ENCODE measurements around the gene GPR107. TPM values are rescaled to one million over a fixed set of nuclear protein-coding genes. Genes with fewer than 3 reads are reported as not detected.

The GPR107 gene
- polyA plus RNA-seq, 3 donors, result 6.0 to 22.6 (median 6.0) TPM

DNA sequence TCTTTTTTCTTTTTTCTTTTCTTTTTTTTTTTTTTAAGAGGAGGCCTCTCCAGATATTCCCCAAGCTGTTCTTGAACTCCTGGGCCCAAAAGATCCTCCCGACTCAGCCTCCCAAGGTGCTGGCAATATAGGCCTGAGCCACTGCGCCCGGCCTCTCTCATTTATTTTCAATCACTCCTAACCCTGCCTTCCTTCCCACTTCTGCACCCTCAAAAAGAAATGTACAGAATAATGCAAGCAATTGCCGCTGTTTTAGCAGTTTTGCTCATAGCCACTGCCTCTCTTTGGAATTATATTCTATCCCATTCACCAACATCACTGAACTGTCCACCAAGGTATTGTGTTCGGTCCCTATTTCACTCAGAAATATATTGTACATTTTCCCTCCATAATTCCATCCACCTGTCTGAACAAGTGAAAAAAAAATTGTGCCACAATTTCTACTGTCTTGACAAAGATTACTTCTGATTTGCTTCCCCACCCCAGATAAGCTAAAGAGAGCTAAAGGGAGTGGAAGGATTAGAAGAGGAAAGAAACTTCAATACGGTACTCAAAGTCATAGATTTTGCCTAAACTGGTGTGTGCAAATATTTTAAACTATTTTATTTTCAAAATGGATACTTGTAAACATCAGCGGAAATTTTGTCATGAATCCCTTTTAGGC, 12.6 kb upstream of the GPR107 start:
- H3K4me3 Mint-ChIP-seq, result peak overlapping the region; percentile 100
- WGBS (ENCODE audit: insufficient coverage), result 10% methylated on average over 4 of the region's 7 CpGs
- H3K36me3 Mint-ChIP-seq, result no peaks in the 10 kb centered on the region
- H3K27ac Mint-ChIP-seq, result peak overlapping the region; percentile 6 to 100 (median 83)
- Histone ChIP-seq H3K4me2 (replicated peaks; ENCODE audit: extremely low read depth, low read length, poor library complexity, severe bottlenecking) (peak overlapping the region; percentile 92), H4K20me1 (ENCODE audit: insufficient read depth, low read length) (peaks cover 62% of the 10 kb centered on the region), H3K4me1 (ENCODE audit: control insufficient read depth in 1 of 2, insufficient read depth in 2 of 2, low read length in 2 of 2) (peaks cover 71 to 88% of the 10 kb centered on the region in 2 donors), H3K79me2 (ENCODE audit: insufficient read depth, low read length) (peaks cover 81% of the 10 kb centered on the region), H3K36me3 (replicated peaks in 1 of 2; ENCODE audit: control insufficient read depth in 1 of 2, insufficient read depth in 2 of 2, low read length in 2 of 2) (no peaks in the 10 kb centered on the region), H3K9ac (ENCODE audit: insufficient read depth, low read length, poor library complexity, severe bottlenecking) (peak overlapping the region; percentile 97), H2AFZ (ENCODE audit: insufficient read depth, low read depth, low read length, poor library complexity, severe bottlenecking) (no peak overlapping the region), H3K27me3 (ENCODE audit: control insufficient read depth in 2 of 2, insufficient read depth in 2 of 2, low read length in 2 of 2) (no peaks in the 10 kb centered on the region), H3K27ac (ENCODE audit: low read depth in 1 of 2, low read length in 2 of 2) (peak overlapping the region; percentile 40 to 90), H3K9me3 (replicated peaks in 1 of 2; ENCODE audit: control insufficient read depth in 1 of 2, insufficient read depth in 1 of 2, low read length in 2 of 2) (no peaks in the 10 kb centered on the region), H3K4me3 (replicated peaks in 1 of 3; ENCODE audit: low read depth in 2 of 3, low read length in 3 of 3) (peak overlapping the region; percentile 92 to 97 (median 96))
- DNase-seq, result no peak
- peaks cover 69% of the 10 kb centered on the region for H3K4me1 Mint-ChIP-seq
- intact Hi-C loops (cut with micrococcal nuclease), result loop anchor here (5.0 to 10.0 kb wide), 3 partner anchors 76 to 154 kb away; no protein-coding TSS in a partner anchor
- no peaks in the 10 kb centered on the region for H3K27me3 Mint-ChIP-seq (ENCODE audit: low read depth in 3 of 3)
- peaks cover 0 to 2% (median 0%) of the 10 kb centered on the region in 7 donors for H3K9me3 Mint-ChIP-seq
- TF ChIP-seq, protein P1, sequence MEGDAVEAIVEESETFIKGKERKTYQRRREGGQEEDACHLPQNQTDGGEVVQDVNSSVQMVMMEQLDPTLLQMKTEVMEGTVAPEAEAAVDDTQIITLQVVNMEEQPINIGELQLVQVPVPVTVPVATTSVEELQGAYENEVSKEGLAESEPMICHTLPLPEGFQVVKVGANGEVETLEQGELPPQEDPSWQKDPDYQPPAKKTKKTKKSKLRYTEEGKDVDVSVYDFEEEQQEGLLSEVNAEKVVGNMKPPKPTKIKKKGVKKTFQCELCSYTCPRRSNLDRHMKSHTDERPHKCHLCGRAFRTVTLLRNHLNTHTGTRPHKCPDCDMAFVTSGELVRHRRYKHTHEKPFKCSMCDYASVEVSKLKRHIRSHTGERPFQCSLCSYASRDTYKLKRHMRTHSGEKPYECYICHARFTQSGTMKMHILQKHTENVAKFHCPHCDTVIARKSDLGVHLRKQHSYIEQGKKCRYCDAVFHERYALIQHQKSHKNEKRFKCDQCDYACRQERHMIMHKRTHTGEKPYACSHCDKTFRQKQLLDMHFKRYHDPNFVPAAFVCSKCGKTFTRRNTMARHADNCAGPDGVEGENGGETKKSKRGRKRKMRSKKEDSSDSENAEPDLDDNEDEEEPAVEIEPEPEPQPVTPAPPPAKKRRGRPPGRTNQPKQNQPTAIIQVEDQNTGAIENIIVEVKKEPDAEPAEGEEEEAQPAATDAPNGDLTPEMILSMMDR (IDR thresholded peaks at IDR 0.05), result no peak

DNA sequence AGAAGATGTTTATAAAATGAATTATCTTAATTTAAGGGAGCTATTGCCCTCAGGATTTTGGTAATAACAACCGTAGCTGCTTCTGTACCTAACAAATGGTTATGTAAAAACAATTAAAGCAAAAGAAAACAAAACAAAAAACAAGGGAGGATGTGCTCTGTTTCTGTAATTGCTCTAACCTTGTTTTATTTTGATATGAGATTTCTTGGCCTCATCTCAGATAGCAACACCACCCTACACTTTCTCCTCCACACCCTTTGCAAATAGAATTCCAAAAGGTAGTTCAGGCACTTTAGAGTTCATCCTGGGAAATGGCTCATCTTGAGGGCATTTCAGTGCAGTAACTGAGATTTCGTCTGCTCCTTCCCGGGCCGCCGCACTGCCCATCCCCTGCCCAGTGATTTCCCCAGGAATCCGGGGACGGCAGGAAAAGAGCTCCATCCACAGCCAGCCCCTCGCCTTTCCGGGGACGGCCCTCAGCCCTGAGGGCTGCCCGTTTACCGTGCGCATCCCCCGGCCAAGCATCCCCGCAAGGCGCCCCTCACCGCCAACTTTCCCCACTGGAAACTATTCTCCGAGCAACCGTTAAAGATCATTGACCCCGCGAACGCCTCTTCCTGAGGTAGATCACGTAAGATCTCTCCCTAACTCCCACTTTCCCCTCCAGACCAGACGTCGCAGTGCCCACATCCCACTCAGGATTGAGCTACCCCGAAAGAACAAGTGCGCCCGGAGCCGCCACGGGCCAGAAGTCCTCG, 11.9 kb upstream of the GPR107 start:
- peaks cover 0 to 2% (median 0%) of the 10 kb centered on the region in 7 donors for H3K9me3 Mint-ChIP-seq
- peaks cover 71 to 88% of the 10 kb centered on the region in 2 donors for H3K4me1 ChIP-seq (ENCODE audit: control insufficient read depth in 1 of 2, insufficient read depth in 2 of 2, low read length in 2 of 2)
- H3K4me3 ChIP-seq (replicated peaks in 1 of 3; ENCODE audit: low read depth in 2 of 3, low read length in 3 of 3), result peak overlapping the region; percentile 92 to 97 (median 96)
- no peaks in the 10 kb centered on the region for H3K36me3 Mint-ChIP-seq
- peaks cover 67% of the 10 kb centered on the region for H3K4me1 Mint-ChIP-seq
- WGBS (ENCODE audit: insufficient coverage), result under 1% methylated on average over 30 of the region's 31 CpGs
- H3K4me3 Mint-ChIP-seq, result peak overlapping the region; percentile 100
- peak overlapping the region; percentile 44 for H2AFZ ChIP-seq (ENCODE audit: insufficient read depth, low read depth, low read length, poor library complexity, severe bottlenecking)
- H3K9ac ChIP-seq (ENCODE audit: insufficient read depth, low read length, poor library complexity, severe bottlenecking), result peak overlapping the region; percentile 97
- intact Hi-C loops (cut with micrococcal nuclease), result loop anchor here (5.0 to 10.0 kb wide), 3 partner anchors 77 to 155 kb away; no protein-coding TSS in a partner anchor
- no peaks in the 10 kb centered on the region for H3K36me3 ChIP-seq (replicated peaks in 1 of 2; ENCODE audit: control insufficient read depth in 1 of 2, insufficient read depth in 2 of 2, low read length in 2 of 2)
- H4K20me1 ChIP-seq (ENCODE audit: insufficient read depth, low read length), result peaks cover 56% of the 10 kb centered on the region
- H3K27me3 ChIP-seq (ENCODE audit: control insufficient read depth in 2 of 2, insufficient read depth in 2 of 2, low read length in 2 of 2), result no peaks in the 10 kb centered on the region
- H3K27me3 Mint-ChIP-seq (ENCODE audit: low read depth in 3 of 3), result no peaks in the 10 kb centered on the region
- peak overlapping the region; percentile 91 to 100 (median 96) for H3K27ac Mint-ChIP-seq
- peaks cover 77% of the 10 kb centered on the region for H3K79me2 ChIP-seq (ENCODE audit: insufficient read depth, low read length)
- peak overlapping the region; percentile 72 to 90 for H3K27ac ChIP-seq (ENCODE audit: low read depth in 1 of 2, low read length in 2 of 2)
- TF ChIP-seq, protein P1 (IDR thresholded peaks at IDR 0.05), result no peak
- peak overlapping the region; percentile 92 for H3K4me2 ChIP-seq (replicated peaks; ENCODE audit: extremely low read depth, low read length, poor library complexity, severe bottlenecking)
- no peak for DNase-seq
- no peaks in the 10 kb centered on the region for H3K9me3 ChIP-seq (replicated peaks in 1 of 2; ENCODE audit: control insufficient read depth in 1 of 2, insufficient read depth in 1 of 2, low read length in 2 of 2)
